Lung (tissue), 12 donors: ENCODE data around the gene APOBEC3G. TPM values are rescaled to one million over a fixed set of nuclear protein-coding genes. Genes with fewer than 3 reads are reported as not detected.
"Not testable (repeated sequence)": the region's sequence is repeated elsewhere in the genome, so short reads cannot be mapped to it uniquely, and the experiment has no call there.

Experiments used
- ATAC-seq: fragments of 200-7000 bp; cut with Tn5 transposase; one replicate; pipeline ENCODE4 v1.9.1; 2020; ENCODE audit warnings: moderate number of reproducible peaks; ENCODE audit not compliant: insufficient read depth, low FRiP score
- DNase-seq, 3 donors: peaks; one replicate each; pipeline ENCODE4 v3.0.0-alpha.2; 2013 to 2017
- H3K27ac ChIP-seq, 2 donors: one replicate each; pipeline ENCODE4 v1.5.1; 2013; ENCODE audit warnings: mild to moderate bottlenecking in 2 of 2, moderate library complexity in 2 of 2, control low read depth in 1 of 2, inconsistent platforms in 1 of 2, low read depth in 1 of 2, low read length in 1 of 2
- H3K27me3 ChIP-seq, 3 donors: one replicate each; pipeline ENCODE4 v1.5.1; 2013; ENCODE audit warnings: low read length in 2 of 3; ENCODE audit not compliant: control insufficient read depth in 3 of 3, insufficient read depth in 3 of 3
- H3K36me3 ChIP-seq, 4 donors: one replicate each; pipeline ENCODE4 v1.5.1; 2013; ENCODE audit warnings: low read length in 4 of 4, mild to moderate bottlenecking in 1 of 4, moderate library complexity in 1 of 4; ENCODE audit not compliant: control insufficient read depth in 4 of 4, insufficient read depth in 4 of 4
- H3K4me1 ChIP-seq, 5 donors: one replicate each; pipeline ENCODE4 v1.5.1; 2013; ENCODE audit warnings: low read length in 5 of 5, mild to moderate bottlenecking in 2 of 5, moderate library complexity in 1 of 5; ENCODE audit not compliant: control insufficient read depth in 5 of 5, insufficient read depth in 5 of 5
- H3K4me3 ChIP-seq: one replicate; pipeline ENCODE4 v1.5.1; 2013; ENCODE audit warnings: mild to moderate bottlenecking, control low read depth, moderate library complexity
- H3K9ac ChIP-seq, 2 donors: one replicate each; pipeline ENCODE4 v1.5.1; 2013; ENCODE audit warnings: low read length in 2 of 2, control low read depth in 1 of 2; ENCODE audit not compliant: insufficient read depth in 1 of 2
- H3K9me3 ChIP-seq, 4 donors: one replicate each; pipeline ENCODE4 v1.5.1; 2013; ENCODE audit warnings: low read length in 3 of 4, mild to moderate bottlenecking in 1 of 4, moderate library complexity in 1 of 4; ENCODE audit not compliant: control insufficient read depth in 4 of 4, insufficient read depth in 3 of 4
- CTCF ChIP-seq: IDR thresholded peaks from 2 replicates; pipeline ENCODE4 v1.5.1; 2012; ENCODE audit warnings: mild to moderate bottlenecking; ENCODE audit errors: control extremely low read depth, extremely low read depth
- WGBS, 2 donors: extraction: QIAGEN DNeasy Blood & Tissue Kit; methylation state at CpG; one replicate each; pipeline ENCODE4 v1.1.7; 2013; 5-methylcytosine and 5-hydroxymethylcytosine counted together
- polyA plus RNA-seq, 2 donors: library from polyadenylated mRNA; stranded (reverse); fragments of 200-250 nt; gene quantifications; one replicate each; pipeline ENCODE4 v1.2.1, GENCODE V29; 2013
- total RNA-seq, 2 donors: library from RNA; depleted of rRNA in 1 of 2; stranded (reverse); fragments of >200 nt in 1 of 2; gene quantifications; one replicate each; pipeline ENCODE4 v1.2.1, GENCODE V29; 2014 to 2021
- donor health status: control.
- donor health status: control.
- donor health status: Bipolar disorder and iron deficiency.
- donor health status: healthy.
- donor health status: DM: yes; HTN: yes; CAD: no.

Gene APOBEC3G
- total and polyA plus RNA-seq, 4 donors, result 6.5 to 15.5 (median 14.0) TPM

- Histone ChIP-seq H3K36me3 (peaks cover 0 to 3% (median 0%) of the 10 kb centered on the region in 4 donors), H3K4me3 (no peak overlapping the region), H3K27ac (no peak overlapping the region), H3K27me3 (peaks cover 0 to 2% (median 0%) of the 10 kb centered on the region in 3 donors), H3K9me3 (peaks cover 0 to 5% (median 0%) of the 10 kb centered on the region in 4 donors), H3K9ac (no peak overlapping the region), H3K4me1 (no peaks in the 10 kb centered on the region)
- 72 to 89% methylated on average over 11 of the region's 11 CpGs for WGBS, 2 donors
- DNase-seq, result no peak
- no peak for ATAC-seq
- TF ChIP-seq CTCF, result no peak
Measured at GRCh38 chr22:39055658-39056057, 21.4 kb upstream of the APOBEC3G start.

- ATAC-seq, H3K4me3 ChIP-seq, H3K9ac ChIP-seq, H3K27ac ChIP-seq, H3K27me3 ChIP-seq, H3K9me3 ChIP-seq, H3K36me3 ChIP-seq, DNase-seq, H3K4me1 ChIP-seq: not testable (repeated sequence)
- WGBS, 2 donors, result 42 to 60% methylated on average over 6 of the region's 6 CpGs
Measured at GRCh38 chr22:39061290-39061689, 15.8 kb upstream of the APOBEC3G start.

GRCh38 chr22:39061951-39062350 lies 15.1 kb upstream of the APOBEC3G start:
- not testable (repeated sequence) for ATAC-seq

GRCh38 chr22:39063904-39064303 lies 13.2 kb upstream of the APOBEC3G start:
- DNase-seq, H3K4me3 ChIP-seq, H3K36me3 ChIP-seq, H3K27me3 ChIP-seq, H3K27ac ChIP-seq, H3K4me1 ChIP-seq, H3K9ac ChIP-seq, ATAC-seq, H3K9me3 ChIP-seq: not testable (repeated sequence)
- WGBS, 2 donors, result 82 to 85% methylated on average over 8 of the region's 8 CpGs

More at GRCh38 chr22:39061951-39062350, 15.1 kb upstream of the APOBEC3G start:
- H3K27ac ChIP-seq, H3K9me3 ChIP-seq, H3K9ac ChIP-seq, H3K4me3 ChIP-seq, DNase-seq, H3K27me3 ChIP-seq, H3K36me3 ChIP-seq, H3K4me1 ChIP-seq: not testable (repeated sequence)
- WGBS, 2 donors, result 85 to 91% methylated on average over 10 of the region's 10 CpGs

- not testable (repeated sequence) for H3K9me3 ChIP-seq, ATAC-seq, H3K27ac ChIP-seq, H3K36me3 ChIP-seq, DNase-seq, H3K4me3 ChIP-seq, H3K4me1 ChIP-seq, H3K27me3 ChIP-seq, H3K9ac ChIP-seq
- WGBS, 2 donors, result 86 to 89% methylated on average over 9 of the region's 9 CpGs
Measured at GRCh38 chr22:39066442-39067276, 10.4 kb upstream of the APOBEC3G start.
